SK-N-SH treated with all-trans-retinoic acid at 6 μM for 48 hours (cell line): Measurements from ENCODE around the gene GUCY2F.

Experiments
- ATAC-seq: fragments of 200-7000 bp; cut with Tn5 transposase; 3 replicates; pipeline ENCODE4 v1.9.1; 2020; ENCODE audit warnings: mild to moderate bottlenecking, moderate library complexity
- ARNTL ChIP-seq: fragments of 450-650 bp; formaldehyde crosslinking; IDR thresholded peaks from 2 replicates; pipeline ENCODE4 v1.5.0; 2020; ENCODE audit warnings: low read depth, mild to moderate bottlenecking, moderate library complexity, borderline replicate concordance
- BACH2 ChIP-seq: fragments of 250-450 bp; sonication (Bioruptor Pico); IDR thresholded peaks from 2 replicates; pipeline ENCODE4 v1.9.0; 2021; ENCODE audit warnings: mild to moderate bottlenecking, borderline replicate concordance
- CSDC2 ChIP-seq: fragments of 250-450 bp; sonication (Bioruptor Pico); IDR thresholded peaks from 2 replicates; pipeline ENCODE4 v1.5.0; 2020; ENCODE audit warnings: mild to moderate bottlenecking, moderate library complexity
- GLIS3 ChIP-seq: fragments of 250-450 bp; sonication (Bioruptor Pico); IDR thresholded peaks from 2 replicates; pipeline ENCODE4 v1.5.0; 2020; ENCODE audit warnings: mild to moderate bottlenecking, moderate library complexity
- ISL1 ChIP-seq: fragments of 250-450 bp; sonication (Bioruptor Pico); IDR thresholded peaks from 2 replicates; pipeline ENCODE4 v2.1.2; 2022; ENCODE audit warnings: mild to moderate bottlenecking, moderate library complexity
- PPARA ChIP-seq: fragments of 250-450 bp; sonication (Bioruptor Pico); IDR thresholded peaks from 2 replicates; pipeline ENCODE4 v1.5.0; 2020; ENCODE audit warnings: mild to moderate bottlenecking, borderline replicate concordance
- SNAI2 ChIP-seq: fragments of 250-450 bp; sonication (Bioruptor Pico); IDR thresholded peaks from 2 replicates; pipeline ENCODE4 v1.5.0; 2020; ENCODE audit warnings: mild to moderate bottlenecking, moderate library complexity
- TCF4 ChIP-seq: fragments of 250-450 bp; sonication (Bioruptor Pico); IDR thresholded peaks from 2 replicates; pipeline ENCODE4 v1.8.0; 2021; ENCODE audit warnings: mild to moderate bottlenecking, moderate library complexity, borderline replicate concordance
- TOX ChIP-seq: fragments of 250-450 bp; sonication (Bioruptor Pico); IDR thresholded peaks from 2 replicates; pipeline ENCODE4 v1.8.0; 2021; ENCODE audit warnings: mild to moderate bottlenecking, moderate library complexity, borderline replicate concordance
- ZC3H10 ChIP-seq: fragments of 250-450 bp; sonication (Bioruptor Pico); IDR thresholded peaks from 2 replicates; pipeline ENCODE4 v1.5.1; 2021; ENCODE audit warnings: mild to moderate bottlenecking, moderate library complexity
- ZFP3 ChIP-seq: fragments of 250-450 bp; sonication (Bioruptor Pico); IDR thresholded peaks from 2 replicates; pipeline ENCODE4 v1.5.0; 2020; ENCODE audit warnings: mild to moderate bottlenecking, moderate library complexity
- ZFP30 ChIP-seq: fragments of 450-650 bp; formaldehyde crosslinking; IDR thresholded peaks from 2 replicates; pipeline ENCODE4 v1.5.0; 2022; ENCODE audit warnings: mild to moderate bottlenecking, moderate library complexity
- ZNF565 ChIP-seq: fragments of 450-650 bp; formaldehyde crosslinking; conservative IDR thresholded peaks from 2 replicates; pipeline ENCODE4 v1.5.0; 2020; ENCODE audit warnings: low read depth, mild to moderate bottlenecking, moderate library complexity
- ZNF70 ChIP-seq: fragments of 450-650 bp; formaldehyde crosslinking; IDR thresholded peaks from 2 replicates; pipeline ENCODE4 v1.5.0; 2020; ENCODE audit warnings: mild to moderate bottlenecking, moderate library complexity
- ZNF8 ChIP-seq: fragments of 450-650 bp; formaldehyde crosslinking; IDR thresholded peaks from 2 replicates; pipeline ENCODE4 v1.5.0; 2020; ENCODE audit warnings: mild to moderate bottlenecking, moderate library complexity
- TF ChIP-seq, protein P1 (sequence below): fragments of 250-450 bp; sonication (Bioruptor Pico); IDR thresholded peaks from 2 replicates; pipeline ENCODE4 v1.5.1; 2020; ENCODE audit warnings: low read depth, mild to moderate bottlenecking, moderate library complexity
- TF ChIP-seq, protein P2 (sequence below): fragments of 250-450 bp; sonication (Bioruptor Pico); IDR thresholded peaks from 2 replicates; pipeline ENCODE4 v1.5.0; 2020; ENCODE audit warnings: mild to moderate bottlenecking, moderate library complexity
- TF ChIP-seq, protein P3 (sequence below): fragments of 250-450 bp; sonication (Bioruptor Pico); IDR thresholded peaks from 2 replicates; pipeline ENCODE4 v1.8.0; 2021; ENCODE audit warnings: low read depth, mild to moderate bottlenecking, moderate library complexity, borderline replicate concordance
- TF ChIP-seq, protein P4 (sequence below): fragments of 250-450 bp; sonication (Bioruptor Pico); IDR thresholded peaks from 2 replicates; pipeline ENCODE4 v1.5.1; 2021; ENCODE audit warnings: mild to moderate bottlenecking, moderate library complexity

Gene GUCY2F

GRCh38 chrX:109398061-109398460, 83.8 kb downstream of the GUCY2F start:
- no peak for ATAC-seq

GRCh38 chrX:109393859-109394258, 88.0 kb downstream of the GUCY2F start:
- TF ChIP-seq TOX (CRISPR knock-in tag) (no peak), PPARA (CRISPR knock-in tag) (no peak), ARNTL (CRISPR knock-in tag) (no peak), ZFP3 (CRISPR knock-in tag) (no peak), ISL1 (CRISPR knock-in tag) (no peak), GLIS3 (CRISPR knock-in tag) (no peak), TCF4 (no peak), ZNF70 (CRISPR knock-in tag) (no peak), ZNF8 (CRISPR knock-in tag) (no peak), SNAI2 (CRISPR knock-in tag) (no peak), ZC3H10 (CRISPR knock-in tag) (no peak), ZNF565 (CRISPR knock-in tag) (no peak)
- TF ChIP-seq, protein P1, sequence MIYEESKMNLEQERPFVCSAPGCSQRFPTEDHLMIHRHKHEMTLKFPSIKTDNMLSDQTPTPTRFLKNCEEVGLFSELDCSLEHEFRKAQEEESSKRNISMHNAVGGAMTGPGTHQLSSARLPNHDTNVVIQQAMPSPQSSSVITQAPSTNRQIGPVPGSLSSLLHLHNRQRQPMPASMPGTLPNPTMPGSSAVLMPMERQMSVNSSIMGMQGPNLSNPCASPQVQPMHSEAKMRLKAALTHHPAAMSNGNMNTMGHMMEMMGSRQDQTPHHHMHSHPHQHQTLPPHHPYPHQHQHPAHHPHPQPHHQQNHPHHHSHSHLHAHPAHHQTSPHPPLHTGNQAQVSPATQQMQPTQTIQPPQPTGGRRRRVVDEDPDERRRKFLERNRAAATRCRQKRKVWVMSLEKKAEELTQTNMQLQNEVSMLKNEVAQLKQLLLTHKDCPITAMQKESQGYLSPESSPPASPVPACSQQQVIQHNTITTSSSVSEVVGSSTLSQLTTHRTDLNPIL (CRISPR knock-in tag): no peak
- TF ChIP-seq, protein P2, sequence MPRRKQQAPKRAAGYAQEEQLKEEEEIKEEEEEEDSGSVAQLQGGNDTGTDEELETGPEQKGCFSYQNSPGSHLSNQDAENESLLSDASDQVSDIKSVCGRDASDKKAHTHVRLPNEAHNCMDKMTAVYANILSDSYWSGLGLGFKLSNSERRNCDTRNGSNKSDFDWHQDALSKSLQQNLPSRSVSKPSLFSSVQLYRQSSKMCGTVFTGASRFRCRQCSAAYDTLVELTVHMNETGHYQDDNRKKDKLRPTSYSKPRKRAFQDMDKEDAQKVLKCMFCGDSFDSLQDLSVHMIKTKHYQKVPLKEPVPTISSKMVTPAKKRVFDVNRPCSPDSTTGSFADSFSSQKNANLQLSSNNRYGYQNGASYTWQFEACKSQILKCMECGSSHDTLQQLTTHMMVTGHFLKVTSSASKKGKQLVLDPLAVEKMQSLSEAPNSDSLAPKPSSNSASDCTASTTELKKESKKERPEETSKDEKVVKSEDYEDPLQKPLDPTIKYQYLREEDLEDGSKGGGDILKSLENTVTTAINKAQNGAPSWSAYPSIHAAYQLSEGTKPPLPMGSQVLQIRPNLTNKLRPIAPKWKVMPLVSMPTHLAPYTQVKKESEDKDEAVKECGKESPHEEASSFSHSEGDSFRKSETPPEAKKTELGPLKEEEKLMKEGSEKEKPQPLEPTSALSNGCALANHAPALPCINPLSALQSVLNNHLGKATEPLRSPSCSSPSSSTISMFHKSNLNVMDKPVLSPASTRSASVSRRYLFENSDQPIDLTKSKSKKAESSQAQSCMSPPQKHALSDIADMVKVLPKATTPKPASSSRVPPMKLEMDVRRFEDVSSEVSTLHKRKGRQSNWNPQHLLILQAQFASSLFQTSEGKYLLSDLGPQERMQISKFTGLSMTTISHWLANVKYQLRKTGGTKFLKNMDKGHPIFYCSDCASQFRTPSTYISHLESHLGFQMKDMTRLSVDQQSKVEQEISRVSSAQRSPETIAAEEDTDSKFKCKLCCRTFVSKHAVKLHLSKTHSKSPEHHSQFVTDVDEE (CRISPR knock-in tag): no peak
- TF ChIP-seq, protein P3, sequence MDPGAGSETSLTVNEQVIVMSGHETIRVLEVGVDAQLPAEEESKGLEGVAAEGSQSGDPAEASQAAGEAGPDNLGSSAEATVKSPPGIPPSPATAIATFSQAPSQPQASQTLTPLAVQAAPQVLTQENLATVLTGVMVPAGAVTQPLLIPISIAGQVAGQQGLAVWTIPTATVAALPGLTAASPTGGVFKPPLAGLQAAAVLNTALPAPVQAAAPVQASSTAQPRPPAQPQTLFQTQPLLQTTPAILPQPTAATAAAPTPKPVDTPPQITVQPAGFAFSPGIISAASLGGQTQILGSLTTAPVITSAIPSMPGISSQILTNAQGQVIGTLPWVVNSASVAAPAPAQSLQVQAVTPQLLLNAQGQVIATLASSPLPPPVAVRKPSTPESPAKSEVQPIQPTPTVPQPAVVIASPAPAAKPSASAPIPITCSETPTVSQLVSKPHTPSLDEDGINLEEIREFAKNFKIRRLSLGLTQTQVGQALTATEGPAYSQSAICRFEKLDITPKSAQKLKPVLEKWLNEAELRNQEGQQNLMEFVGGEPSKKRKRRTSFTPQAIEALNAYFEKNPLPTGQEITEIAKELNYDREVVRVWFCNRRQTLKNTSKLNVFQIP (CRISPR knock-in tag): no peak

More at GRCh38 chrX:109398061-109398460, 83.8 kb downstream of the GUCY2F start:
- TF ChIP-seq ZNF70 (CRISPR knock-in tag) (no peak), TCF4 (no peak), ISL1 (CRISPR knock-in tag) (no peak), CSDC2 (no peak), BACH2 (no peak), ZNF8 (CRISPR knock-in tag) (no peak), ZFP30 (CRISPR knock-in tag) (no peak), PPARA (CRISPR knock-in tag) (no peak), ZFP3 (CRISPR knock-in tag) (no peak), ZC3H10 (CRISPR knock-in tag) (no peak)
- TF ChIP-seq, protein P1 (CRISPR knock-in tag): no peak
- TF ChIP-seq, protein P2 (CRISPR knock-in tag): no peak
- TF ChIP-seq, protein P4, sequence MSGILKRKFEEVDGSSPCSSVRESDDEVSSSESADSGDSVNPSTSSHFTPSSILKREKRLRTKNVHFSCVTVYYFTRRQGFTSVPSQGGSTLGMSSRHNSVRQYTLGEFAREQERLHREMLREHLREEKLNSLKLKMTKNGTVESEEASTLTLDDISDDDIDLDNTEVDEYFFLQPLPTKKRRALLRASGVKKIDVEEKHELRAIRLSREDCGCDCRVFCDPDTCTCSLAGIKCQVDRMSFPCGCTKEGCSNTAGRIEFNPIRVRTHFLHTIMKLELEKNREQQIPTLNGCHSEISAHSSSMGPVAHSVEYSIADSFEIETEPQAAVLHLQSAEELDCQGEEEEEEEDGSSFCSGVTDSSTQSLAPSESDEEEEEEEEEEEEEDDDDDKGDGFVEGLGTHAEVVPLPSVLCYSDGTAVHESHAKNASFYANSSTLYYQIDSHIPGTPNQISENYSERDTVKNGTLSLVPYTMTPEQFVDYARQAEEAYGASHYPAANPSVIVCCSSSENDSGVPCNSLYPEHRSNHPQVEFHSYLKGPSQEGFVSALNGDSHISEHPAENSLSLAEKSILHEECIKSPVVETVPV (CRISPR knock-in tag): no peak
- TF ChIP-seq, all 23 proteins: peak for 0

More at GRCh38 chrX:109393859-109394258, 88.0 kb downstream of the GUCY2F start:
- ATAC-seq: no peak; the same call in 2 of the 3 replicates
